SKM-1 (cell line): ENCODE results near the gene UBAC1.
"Not testable (repeated sequence)": the region's sequence is repeated elsewhere in the genome, so short reads cannot be mapped to it uniquely, and the experiment has no call there.

Source experiments
- DNase-seq: peaks from one replicate; lab custom pipeline; 2025; ENCODE audit not compliant: unreplicated experiment; lab: John Stamatoyannopoulos, UW

Gene UBAC1

DNA sequence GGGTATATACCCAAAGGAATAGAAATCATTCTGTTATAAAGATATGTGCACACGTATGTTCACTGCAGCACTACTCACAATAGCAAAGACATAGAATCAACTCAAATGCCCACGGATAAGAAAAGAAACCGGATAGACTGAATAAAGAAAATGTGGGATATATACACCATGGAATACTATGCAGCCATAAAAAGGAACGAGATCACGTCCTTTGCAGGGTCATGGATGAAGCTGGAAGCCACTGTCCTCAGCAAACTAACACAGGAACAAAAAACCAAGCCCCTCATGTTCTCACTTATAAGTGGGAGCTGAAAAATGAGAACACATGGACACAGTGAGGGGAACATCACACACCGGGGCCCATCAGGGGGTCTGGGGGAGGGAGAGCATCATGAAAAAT, 17.6 kb downstream of the UBAC1 start:
- not testable (repeated sequence) for DNase-seq

DNA sequence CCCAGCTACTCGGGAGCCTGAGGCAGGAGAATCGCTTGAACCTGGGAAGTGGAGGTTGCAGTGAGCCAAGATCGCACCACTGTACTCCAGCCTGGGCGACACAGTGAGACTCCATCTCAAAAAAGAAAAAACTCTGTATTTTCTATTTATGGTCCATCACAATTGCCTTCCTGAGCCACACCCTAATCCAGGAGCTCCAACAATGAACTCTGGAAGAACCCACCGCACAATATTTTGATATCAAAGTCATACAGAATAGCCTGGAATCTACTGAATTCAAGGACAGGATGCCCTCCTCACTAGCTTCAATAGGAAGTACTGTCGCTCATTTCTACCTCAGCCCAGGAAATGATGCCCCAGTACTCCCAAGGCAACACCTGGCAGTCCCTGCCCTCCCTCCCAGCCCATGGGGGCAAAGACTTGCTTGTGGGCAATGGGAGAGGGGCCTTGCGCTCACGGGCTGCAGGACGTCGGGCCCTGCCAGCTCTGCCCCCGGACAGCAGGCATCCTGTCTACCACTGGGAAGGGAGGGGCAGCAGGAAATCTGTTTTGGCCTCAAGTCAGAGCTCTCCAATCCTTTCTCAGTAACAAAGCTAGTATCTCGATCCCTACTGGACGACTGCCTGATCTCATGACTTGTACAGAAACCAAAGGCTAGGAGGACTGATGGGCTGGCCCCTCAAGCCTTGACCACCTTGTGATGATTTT, 19.7 kb downstream of the UBAC1 start:
- no peak for DNase-seq

DNA sequence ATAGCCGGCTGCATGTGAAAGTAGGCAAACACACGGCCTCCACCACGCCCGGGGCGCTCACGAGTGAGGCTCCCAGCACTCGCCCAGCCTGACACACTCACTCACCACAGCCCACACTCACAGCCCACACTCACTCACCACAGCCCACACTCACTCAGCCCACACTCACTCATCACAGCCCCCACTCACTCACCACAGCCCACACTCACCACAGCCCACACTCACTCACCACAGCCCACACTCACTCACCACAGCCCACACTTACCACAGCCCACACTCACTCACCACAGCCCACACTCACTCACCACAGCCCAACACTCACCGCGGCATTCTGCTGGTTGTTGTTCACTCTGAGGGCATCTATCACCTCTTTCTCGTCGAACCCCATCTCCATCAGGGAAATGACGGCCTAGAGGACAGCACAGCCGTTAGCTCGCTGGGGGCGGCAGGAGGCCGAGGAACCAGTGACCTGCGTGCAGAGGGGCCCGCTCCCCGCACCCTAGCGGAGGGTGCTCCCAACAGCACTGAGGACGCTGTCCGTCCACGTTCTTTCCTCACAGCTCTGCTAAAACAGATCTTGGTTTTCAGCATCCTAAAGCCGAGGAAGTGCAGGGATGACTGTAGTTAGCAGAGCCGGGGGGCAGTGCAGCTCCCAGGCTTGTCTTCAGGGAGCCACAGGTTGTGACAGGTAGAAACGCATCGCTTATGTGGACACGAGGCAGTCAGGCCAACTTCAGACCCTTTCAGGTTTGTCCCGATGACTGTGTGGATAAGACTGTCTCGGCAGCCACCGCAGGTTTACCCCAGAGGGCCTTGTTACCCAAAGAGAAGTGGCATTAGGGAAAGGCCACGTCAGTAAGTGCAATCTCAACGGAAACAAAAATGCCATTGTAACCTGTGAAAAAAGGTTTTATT, 21.6 kb downstream of the UBAC1 start:
- no peak for DNase-seq

DNA sequence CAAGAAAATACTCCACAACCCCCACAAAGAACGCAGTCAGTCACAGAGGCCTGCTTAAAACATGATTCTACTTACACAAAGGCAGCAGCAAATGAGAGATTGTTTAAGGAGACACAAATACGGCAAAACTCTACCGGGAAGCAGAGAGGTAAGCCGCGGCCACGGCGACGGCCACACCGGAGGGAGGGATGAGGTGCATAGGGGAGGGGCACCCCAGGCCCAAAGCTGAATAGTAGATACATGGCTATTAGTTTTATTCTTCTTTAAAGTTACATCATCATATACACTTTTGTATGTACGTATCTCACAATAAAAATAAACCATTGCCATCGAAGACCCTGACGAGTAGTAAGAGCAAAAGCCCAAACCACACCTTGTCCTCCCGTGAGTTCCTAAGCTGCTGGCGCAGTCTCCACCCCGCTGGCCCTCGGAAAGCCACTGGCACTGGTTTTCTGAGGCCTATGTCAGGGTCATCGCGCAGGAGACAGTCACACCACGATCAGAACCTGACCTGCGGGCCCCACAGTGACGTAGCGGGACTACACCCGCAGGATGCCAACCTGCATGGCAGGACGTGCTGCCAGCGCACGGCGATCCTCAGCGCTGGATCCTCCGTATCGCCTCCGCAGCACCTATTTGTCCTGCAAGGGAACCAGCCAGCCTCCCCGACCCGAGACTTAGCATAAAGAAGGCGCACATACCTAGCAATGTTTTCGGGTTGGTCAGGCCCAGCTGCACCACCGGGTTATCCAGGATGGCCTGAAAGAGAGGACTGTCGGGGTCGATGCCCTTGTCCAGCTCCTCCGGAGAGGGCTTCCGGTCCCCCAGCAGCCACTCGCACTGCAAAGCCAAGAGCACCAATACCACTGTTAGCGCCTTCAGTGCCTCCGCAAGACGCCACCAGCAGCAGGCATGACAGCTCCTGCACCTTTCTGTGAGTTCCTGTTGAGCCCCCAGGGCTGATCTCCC, 23.4 kb downstream of the UBAC1 start:
- DNase-seq: no peak

DNA sequence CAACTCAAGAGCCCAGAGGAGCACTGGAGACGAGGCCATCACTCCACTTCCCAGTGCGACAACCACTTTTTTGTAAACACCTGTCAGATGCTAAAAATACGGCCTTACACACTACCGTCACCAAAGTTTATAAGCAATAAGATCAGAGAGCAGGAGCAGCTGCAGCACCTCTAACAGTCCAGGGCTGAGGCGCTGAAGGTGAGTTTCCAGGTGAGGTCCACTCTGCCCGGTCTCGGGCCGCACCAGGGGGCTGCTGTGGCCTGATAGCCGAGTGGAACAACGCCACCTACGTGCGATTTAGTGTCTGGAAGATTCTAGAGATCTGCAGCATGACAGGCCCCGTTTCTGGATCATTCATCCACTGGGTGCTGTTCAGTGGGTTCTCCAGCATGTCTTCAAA, 28.1 kb downstream of the UBAC1 start:
- DNase-seq: no peak

DNA sequence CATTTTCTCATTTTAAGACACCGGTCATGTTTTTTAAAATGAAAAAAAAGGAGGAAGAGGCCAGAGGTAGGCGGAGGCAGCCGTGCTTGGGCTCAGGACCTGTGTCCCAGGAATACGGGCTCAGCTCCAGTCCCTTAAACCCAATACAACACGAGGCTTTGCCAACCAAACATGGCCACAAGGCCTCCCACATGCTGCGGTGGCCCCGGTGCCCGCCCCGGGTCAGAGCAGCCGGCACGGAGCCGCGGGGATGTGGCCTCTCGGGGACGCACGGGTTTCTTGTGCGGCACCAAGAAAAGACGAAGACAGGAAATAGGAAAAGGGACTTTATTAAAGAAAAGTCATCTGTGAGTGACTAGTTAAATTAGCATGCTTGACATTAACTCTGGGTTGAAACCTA, 28.5 kb downstream of the UBAC1 start:
- no peak for DNase-seq

DNA sequence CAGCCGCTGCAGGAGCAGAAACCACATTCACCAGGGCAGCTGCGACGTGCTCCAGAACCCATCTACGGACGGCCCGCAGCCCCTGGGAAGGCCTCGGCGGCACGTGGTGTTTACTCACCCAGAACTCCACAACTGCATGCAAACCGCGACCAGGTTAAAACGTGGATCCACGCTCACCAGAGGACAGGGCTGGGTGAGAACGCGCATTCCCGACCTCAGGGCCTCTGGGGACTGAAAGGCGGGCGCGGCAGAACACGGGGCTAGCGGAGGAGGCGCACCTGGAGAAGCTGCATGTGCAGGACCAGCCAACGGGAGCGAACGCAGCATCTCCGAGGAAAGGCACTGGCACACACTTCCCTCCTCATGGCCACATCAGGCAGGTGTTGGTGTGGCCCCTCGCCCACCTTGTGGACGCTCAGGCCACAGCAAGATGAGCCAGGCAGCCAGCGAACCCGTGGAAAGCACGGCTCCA, 29.8 kb downstream of the UBAC1 start:
- no peak for DNase-seq

DNA sequence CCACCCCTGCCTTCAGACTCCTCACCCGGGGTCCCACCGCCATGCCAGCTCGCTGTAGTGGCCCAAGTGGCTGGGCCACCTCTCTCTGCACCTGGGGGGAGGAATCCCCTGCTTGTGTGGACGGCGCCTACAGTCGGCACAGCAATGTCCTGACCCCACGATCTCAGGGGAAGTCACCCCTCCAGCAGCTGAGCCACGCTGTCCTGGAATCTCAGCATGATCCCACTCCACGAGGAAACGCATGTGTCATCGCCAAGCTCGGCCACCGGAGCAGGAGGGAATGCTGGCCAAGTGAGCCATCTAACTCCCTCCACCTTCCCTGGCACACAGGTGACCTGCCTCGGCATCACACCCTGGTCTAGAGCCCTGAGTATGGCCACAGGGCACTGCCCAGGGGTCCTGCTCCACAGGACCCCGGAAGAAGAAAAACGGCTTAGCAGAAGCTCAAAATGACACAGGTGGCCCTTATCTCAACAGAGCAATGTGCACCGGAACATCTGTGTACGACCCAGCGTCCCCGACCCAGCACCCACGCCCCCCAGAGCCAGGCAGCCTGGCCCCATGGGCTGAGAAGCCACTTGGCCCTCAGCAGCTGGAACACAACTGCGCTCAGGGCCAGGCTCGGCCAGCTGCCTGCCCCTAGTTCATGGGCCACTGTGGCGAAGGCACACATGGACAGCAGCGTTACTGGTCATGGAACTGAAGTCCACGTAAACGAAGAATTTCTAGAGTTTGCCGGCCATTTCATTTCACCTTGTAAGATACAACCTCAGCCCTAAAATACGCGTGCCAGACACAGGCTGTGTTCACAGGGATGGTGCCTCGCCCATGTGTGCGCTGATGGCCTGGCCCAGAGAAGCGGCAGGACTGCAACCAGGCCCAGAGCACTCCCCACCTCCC, 30.5 kb downstream of the UBAC1 start:
- DNase-seq: no peak

DNA sequence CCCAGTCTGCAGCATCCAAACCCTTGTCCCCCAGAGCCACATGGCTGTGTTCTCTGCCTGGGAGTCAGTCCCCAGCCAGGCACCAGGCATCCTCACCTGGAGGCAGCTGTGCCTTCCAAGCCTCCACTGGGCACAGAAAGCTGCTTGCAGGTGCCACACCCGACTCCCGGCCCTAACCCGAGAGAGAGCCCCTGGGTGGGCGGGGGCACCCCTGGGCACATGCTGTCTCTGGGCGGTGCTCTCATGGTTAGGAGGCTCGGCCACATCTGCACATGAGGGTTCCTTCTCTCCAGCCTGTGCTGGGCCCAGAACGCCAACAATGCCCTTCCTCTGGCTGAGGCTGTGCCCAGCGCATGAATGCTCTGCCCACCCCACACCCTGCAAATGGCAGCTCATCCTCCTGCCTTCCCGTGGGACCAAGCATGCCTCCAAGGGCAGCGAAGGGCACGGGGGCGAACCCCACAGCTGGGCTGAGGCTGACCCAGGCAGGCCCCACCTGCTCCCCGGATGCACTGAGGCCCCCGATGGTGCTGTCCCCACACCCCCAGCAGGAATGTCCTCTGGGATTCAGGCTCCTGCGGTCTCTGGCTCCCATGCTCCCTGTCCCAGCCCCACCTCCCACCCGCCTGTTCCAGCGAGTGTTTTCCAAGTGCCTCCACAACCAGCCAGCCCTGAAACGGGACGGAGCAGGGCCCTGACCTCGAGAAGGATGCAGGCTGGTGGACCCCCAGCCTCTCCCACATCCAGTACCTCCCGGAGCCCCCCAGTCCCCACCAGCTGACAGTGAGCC, 31.3 kb downstream of the UBAC1 start:
- no peak for DNase-seq

DNA sequence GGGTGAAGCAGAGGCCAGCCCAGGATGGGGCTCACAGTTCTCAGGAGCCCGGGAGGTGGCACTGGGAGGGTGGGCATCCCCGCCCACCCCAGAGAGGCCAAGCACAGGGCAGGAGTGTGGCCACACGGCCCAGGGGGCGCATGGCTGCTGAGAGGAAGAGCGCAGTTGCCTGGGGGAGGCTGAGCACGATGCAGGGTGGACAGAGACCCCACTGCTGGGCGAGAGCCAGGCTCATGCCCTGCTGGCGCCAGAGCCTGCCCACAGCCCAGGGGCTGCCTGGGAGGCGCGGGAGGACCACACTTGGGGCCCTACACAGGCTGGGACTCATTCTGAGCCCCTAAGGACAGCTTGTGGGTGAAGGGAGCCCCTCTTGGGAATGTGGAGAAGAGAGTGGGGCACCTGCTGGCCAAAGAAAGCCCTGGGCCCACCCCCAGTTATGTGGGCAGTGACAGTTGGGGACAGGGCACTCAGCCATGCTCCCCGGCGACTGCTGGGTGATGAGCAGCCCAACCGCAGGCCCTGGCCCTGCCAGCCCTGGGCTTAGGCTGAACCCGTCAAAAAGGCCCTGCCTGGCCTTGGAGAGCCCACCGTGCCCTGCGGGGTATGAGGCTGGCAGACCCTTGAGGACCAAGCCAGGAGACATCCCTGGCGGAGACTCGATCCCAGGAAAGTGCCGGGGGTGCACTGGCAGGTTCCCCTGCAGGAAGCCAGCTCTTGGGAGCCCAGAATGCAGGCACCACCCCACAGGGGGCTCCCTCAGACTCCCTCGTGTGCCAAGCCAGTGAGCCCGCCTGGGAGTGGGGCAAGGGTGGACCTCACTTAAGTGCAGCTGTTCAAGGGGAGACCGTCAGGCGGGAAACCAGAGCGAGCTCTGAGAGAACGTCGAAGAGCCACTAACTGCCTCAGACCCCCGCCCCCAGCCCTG, 32.2 kb downstream of the UBAC1 start:
- no peak for DNase-seq

DNA sequence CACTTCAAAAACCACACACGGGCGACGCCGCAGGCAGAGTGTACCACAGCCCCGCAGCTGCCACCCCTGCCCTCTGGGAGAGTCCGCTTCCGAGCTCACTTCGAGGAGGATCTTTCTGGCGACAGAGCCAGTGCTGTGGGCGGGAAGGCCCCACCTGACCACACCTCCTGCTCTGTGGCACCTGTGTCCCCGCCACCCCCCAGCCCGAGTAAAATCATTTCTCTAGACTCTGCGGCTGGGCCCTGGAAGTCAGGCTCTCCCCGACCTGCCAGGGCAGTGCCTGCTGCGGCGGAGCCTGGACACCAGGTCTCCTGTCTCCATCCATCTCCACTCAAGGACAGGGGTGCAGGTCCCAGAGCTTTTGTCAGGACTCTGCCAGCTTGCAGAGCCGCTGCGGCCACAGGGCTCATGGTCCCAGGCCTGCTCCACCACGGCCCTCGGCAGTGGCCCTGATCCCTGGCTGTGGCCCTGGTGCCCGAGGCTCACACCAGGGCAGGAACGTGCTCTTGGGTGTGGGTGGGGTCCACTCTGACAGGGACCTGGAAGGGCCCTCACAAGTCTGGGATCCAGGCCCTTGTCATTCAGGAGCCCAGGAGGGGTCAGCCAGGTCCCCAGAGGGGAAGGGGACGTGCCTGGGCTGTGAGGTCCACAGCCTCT, 33.0 kb downstream of the UBAC1 start:
- no peak for DNase-seq

DNA sequence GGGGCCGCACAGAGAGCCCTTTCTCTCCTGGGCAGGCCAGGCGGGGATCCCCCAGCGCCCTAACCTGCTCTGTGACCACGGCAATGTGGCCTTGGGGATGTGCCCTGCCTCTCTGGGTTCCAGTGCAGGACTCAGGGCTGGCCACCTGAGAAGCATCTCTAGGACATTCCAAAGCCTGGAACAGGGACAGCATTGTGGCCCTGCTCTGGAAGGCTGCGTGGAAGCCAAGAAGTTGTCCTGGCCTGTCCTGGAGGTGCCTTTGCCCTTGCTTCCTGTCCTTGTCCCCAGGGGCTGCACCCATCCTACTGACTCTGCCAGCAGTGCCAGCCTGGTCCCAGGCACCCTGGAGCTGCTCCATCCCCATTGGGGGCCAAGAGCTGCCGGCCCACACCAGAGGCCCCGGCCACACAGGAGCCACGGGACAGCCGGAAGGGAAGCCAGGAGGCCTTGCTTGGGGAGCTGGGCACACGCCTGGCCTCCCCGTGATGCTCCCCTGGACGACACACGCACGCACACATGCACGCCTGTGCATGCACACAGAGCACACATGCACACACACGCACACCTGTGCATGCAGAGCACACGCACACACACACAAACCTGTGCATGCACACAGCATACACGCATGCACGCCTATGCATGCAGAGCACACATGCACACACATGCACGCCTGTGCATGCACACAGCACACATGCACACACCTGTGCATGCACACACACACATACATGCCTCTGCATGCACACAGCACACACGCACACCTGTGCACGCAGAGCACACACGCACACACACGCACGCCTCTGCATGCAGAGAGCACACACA, 33.8 kb downstream of the UBAC1 start:
- DNase-seq: no peak

DNA sequence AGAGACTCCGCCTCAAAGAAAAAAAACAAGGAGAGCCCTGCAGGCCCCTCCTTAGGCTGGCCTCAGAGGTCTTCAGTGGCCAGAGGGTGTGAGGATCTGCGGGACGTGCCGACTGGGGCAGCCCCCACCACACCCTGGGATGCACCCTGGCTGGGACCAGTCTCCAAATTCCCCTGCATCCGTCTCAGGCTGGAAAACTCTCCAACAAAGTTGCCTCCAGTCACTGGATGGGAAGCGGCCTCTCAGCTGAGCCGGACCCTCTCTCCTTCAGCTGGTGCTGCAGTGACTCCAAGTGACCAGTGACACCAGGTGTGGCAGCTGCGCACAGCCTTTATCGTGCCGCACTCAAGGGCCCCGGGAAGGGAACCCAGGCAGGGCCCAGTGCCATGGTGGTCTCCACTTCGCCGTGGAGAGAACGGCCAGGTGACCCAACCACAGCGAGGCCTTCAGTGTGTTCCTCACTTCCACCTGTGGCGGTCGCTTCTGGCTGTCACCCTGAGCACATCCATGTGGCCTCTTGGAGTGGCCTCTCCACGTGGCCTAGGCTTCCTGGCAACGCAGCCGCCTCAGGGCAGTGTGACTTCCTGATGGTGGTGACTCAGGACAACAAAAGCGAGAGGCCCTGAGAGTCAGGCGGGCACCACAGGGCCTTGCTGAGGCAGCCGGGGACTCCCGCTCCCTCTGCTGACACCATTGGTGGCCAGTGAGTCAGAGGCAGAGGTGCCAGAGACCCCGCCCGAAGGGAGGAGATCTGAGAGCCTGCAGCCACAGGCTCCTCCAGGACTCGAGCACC, 34.6 kb downstream of the UBAC1 start:
- no peak for DNase-seq

DNA sequence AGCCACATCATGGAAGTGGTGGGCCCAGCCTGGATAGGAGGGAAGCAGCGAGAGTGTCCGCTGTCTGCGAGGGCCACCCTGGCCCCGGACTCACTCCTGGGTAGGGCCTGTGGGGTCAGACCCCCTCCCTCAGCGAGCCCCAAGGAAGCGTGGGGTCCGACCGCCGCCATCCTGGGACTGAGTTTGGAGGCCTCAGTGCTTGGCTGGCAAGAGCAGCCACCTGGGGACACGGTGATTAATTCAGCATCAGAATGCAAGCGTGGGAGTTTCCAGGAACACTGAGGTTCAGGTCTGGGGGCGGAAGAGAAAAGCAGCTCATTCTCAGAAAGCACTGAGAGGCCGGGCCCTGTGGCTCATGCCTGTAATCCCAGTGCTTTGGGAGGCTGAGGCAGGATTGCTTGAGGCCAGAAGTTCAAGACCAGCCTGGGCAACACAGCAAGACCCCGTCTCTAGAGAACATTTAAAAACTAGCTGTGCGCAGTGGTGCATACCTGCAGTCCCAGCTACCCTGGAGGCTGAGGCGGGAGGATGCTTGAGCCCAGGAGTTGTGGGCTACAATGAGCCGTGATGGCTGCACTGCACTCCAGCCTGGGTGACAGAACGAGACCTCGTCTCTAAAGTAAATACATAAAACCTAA, 35.6 kb downstream of the UBAC1 start:
- no peak for DNase-seq

DNA sequence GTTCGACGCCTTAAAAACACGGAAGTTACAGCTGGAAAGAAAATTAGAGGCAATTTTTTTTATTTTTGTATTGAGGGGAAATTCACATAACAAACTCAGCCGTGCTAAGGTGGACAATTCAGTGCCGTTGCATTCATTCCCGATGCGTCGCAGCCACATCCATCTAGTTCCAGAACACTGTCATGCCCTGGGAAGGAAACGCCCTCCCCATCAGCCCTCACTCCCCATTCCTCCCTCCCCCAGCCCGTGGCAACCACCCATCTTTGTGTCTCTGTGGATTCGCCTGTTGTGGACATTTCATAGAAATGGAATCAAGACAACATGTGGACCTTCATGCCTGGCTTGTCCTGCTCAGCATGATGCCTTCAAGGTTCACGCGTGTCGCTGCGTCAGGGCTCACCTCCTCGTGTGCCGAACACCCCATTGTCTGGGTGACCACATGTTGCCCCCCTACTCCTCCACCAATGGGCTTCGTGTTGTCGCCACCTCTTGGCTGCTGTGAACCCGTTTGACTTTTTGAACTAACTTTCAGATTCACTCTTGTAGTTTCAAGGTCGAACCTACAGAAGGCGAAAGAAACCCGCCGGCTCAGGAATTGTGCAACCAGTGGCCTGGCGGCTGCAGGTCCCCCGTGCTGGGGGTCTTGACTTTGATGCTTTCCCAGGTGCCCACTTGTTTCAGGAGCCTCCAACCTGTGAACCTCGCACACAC, 36.4 kb downstream of the UBAC1 start:
- DNase-seq: no peak
